RPMI7951 (cell line): ENCODE results near the gene BFSP2. TPM values are rescaled to one million over a fixed set of nuclear protein-coding genes. Genes with fewer than 3 reads are reported as not detected.
"Not testable (repeated sequence)": the region's sequence is repeated elsewhere in the genome, so short reads cannot be mapped to it uniquely, and the experiment has no call there.

Experiments
- DNase-seq: peaks from one replicate; pipeline ENCODE4 v3.0.0-alpha.2; 2012; ENCODE audit warnings: low read depth
- total RNA-seq: library from RNA; depleted of rRNA; stranded (reverse); fragments of >200 nt; shearing (Covaris generic); gene quantifications from 2 replicates; pipeline ENCODE4 v1.2.3, GENCODE V29; 2014; rRNA removed

The BFSP2 gene
- total RNA-seq, 1 experiment from 2014 or later, result not detected

- no peak for DNase-seq
Measured at GRCh38 chr3:133515127-133515526, 115.3 kb downstream of the BFSP2 start.

GRCh38 chr3:133520286-133520685, 120.4 kb downstream of the BFSP2 start:
- DNase-seq, result no peak

GRCh38 chr3:133520938-133521337, 121.1 kb downstream of the BFSP2 start:
- DNase-seq, result not testable (repeated sequence)

GRCh38 chr3:133521946-133522345, 122.1 kb downstream of the BFSP2 start:
- no peak for DNase-seq

DNA sequence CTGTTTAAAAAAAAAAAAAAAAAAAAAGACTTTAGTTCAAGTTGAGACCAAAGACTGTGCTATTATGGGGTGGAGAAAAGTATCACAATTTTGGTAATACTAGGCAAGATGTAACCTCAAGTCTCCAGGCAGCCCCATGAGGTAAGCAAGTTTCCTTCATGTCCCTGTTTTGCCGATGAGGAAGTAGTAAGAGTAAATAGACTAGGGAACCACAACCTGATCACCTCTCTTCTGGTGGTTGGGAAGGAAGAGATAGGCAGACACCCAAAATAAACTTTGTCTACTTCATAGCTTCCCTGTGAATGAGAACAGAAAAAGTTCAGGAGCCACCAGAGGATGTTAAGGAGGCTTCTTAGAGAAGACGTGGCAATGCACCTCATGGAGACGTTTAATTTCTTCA, 123.9 kb downstream of the BFSP2 start:
- not testable (repeated sequence) for DNase-seq

Other genes starting within 250 kb of the BFSP2 start
- gene CDV3, start 173.6 kb downstream of the BFSP2 start, total RNA-seq, result 94.5 and 96.8 TPM in 2 replicates